ENCODE measurements around the gene PNPLA8.
"Not testable (repeated sequence)": the region's sequence is repeated elsewhere in the genome, so short reads cannot be mapped to it uniquely, and the experiment has no call there.

The PNPLA8 gene

GRCh38 chr7:108533712-108534111 lies 7.8 kb upstream of the PNPLA8 start:
- DNase-seq (ENCODE audit: low read depth, low spot score) = no peak

- DNase-seq (ENCODE audit: low read depth, low spot score) = no peak
Observed at GRCh38 chr7:108529341-108529740, 3.4 kb upstream of the PNPLA8 start.

GRCh38 chr7:108528183-108528712 lies 2.3 kb upstream of the PNPLA8 start:
- no peak for DNase-seq (ENCODE audit: low read depth, low spot score)

- DNase-seq (ENCODE audit: low read depth, low spot score) = no peak
Observed at GRCh38 chr7:108526768-108527017, 758 bp upstream of the PNPLA8 start.

- DNase-seq (ENCODE audit: low read depth, low spot score) = no peak
Observed at GRCh38 chr7:108525327-108525984, 479 bp downstream of the PNPLA8 start.

GRCh38 chr7:108522780-108523179 lies 3.2 kb downstream of the PNPLA8 start:
- DNase-seq (ENCODE audit: low read depth, low spot score) = no peak

- no peak for DNase-seq (ENCODE audit: low read depth, low spot score)
Observed at GRCh38 chr7:108517951-108518350, 8.0 kb downstream of the PNPLA8 start.

GRCh38 chr7:108515630-108516029 lies 10.3 kb downstream of the PNPLA8 start:
- DNase-seq (ENCODE audit: low read depth, low spot score) = no peak

- no peak for DNase-seq (ENCODE audit: low read depth, low spot score)
Observed at GRCh38 chr7:108515013-108515412, 10.9 kb downstream of the PNPLA8 start.

GRCh38 chr7:108511939-108512338 lies 14.0 kb downstream of the PNPLA8 start:
- DNase-seq (ENCODE audit: low read depth, low spot score) = no peak

GRCh38 chr7:108504576-108504975 lies 21.4 kb downstream of the PNPLA8 start:
- not testable (repeated sequence) for DNase-seq (ENCODE audit: low read depth, low spot score)

- DNase-seq (ENCODE audit: low read depth, low spot score) = no peak
Observed at GRCh38 chr7:108503112-108504026, 22.6 kb downstream of the PNPLA8 start.

- no peak for DNase-seq (ENCODE audit: low read depth, low spot score)
Observed at GRCh38 chr7:108499566-108499965, 26.4 kb downstream of the PNPLA8 start.

- no peak for DNase-seq (ENCODE audit: low read depth, low spot score)
Observed at GRCh38 chr7:108498481-108498880, 27.5 kb downstream of the PNPLA8 start.

GRCh38 chr7:108497082-108497725 lies 28.7 kb downstream of the PNPLA8 start:
- no peak for DNase-seq (ENCODE audit: low read depth, low spot score)

GRCh38 chr7:108492742-108493141 lies 33.2 kb downstream of the PNPLA8 start:
- DNase-seq (ENCODE audit: low read depth, low spot score) = no peak

GRCh38 chr7:108488768-108489538 lies 37.0 kb downstream of the PNPLA8 start:
- DNase-seq (ENCODE audit: low read depth, low spot score) = no peak

GRCh38 chr7:108487646-108488045 lies 38.3 kb downstream of the PNPLA8 start:
- no peak for DNase-seq (ENCODE audit: low read depth, low spot score)

- DNase-seq (ENCODE audit: low read depth, low spot score) = no peak
Observed at GRCh38 chr7:108486291-108486966, 39.5 kb downstream of the PNPLA8 start.

GRCh38 chr7:108484137-108484536 lies 41.8 kb downstream of the PNPLA8 start:
- DNase-seq (ENCODE audit: low read depth, low spot score) = no peak

GRCh38 chr7:108480311-108480710 lies 45.6 kb downstream of the PNPLA8 start:
- DNase-seq (ENCODE audit: low read depth, low spot score) = no peak
